Amniotic epithelial cell (primary cell): ENCODE results near the gene SSTR1.
"Not testable (repeated sequence)": the region's sequence is repeated elsewhere in the genome, so short reads cannot be mapped to it uniquely, and the experiment has no call there.

Experiments used
- DNase-seq: peaks from one replicate; pipeline ENCODE4 v3.0.0-alpha.2; 2010; ENCODE audit warnings: low read depth

SSTR1 gene

GRCh38 chr14:38207736-38208617, at the start of gene SSTR1:
TSS of gene SSTR1 (plus strand) at chr14:38207904. CDS start at chr14:38209390, 1,486 bp downstream.
- no peak for DNase-seq

GRCh38 chr14:38158468-38158867, 49.2 kb upstream of the SSTR1 start:
- DNase-seq, result no peak

GRCh38 chr14:38168416-38168815, 39.3 kb upstream of the SSTR1 start:
- no peak for DNase-seq

- DNase-seq, result peak; percentile 9
These were observed 36.5 kb upstream of the SSTR1 start for GRCh38 chr14:38171197-38171596.

- no peak for DNase-seq
These were observed 33.0 kb upstream of the SSTR1 start for GRCh38 chr14:38174711-38175110.

GRCh38 chr14:38175658-38176057, 32.0 kb upstream of the SSTR1 start:
- no peak for DNase-seq

- no peak for DNase-seq
These were observed 31.3 kb upstream of the SSTR1 start for GRCh38 chr14:38176379-38176778.

GRCh38 chr14:38184132-38184531, 23.6 kb upstream of the SSTR1 start:
- no peak for DNase-seq

GRCh38 chr14:38185671-38186070, 22.0 kb upstream of the SSTR1 start:
- no peak for DNase-seq

- DNase-seq, result no peak
These were observed 21.5 kb upstream of the SSTR1 start for GRCh38 chr14:38186216-38186615.

GRCh38 chr14:38187528-38187927, 20.2 kb upstream of the SSTR1 start:
- DNase-seq, result no peak

GRCh38 chr14:38189930-38190726, 17.6 kb upstream of the SSTR1 start:
- DNase-seq, result no peak

- DNase-seq, result not testable (repeated sequence)
These were observed 16.9 kb upstream of the SSTR1 start for GRCh38 chr14:38190846-38191245.

- not testable (repeated sequence) for DNase-seq
These were observed 16.2 kb upstream of the SSTR1 start for GRCh38 chr14:38191491-38191890.

GRCh38 chr14:38197001-38197783, 10.5 kb upstream of the SSTR1 start:
- no peak for DNase-seq

- DNase-seq, result peak; percentile 37
These were observed 9.8 kb upstream of the SSTR1 start for GRCh38 chr14:38197784-38198335.

GRCh38 chr14:38198425-38198824, 9.3 kb upstream of the SSTR1 start:
- no peak for DNase-seq

GRCh38 chr14:38199076-38199475, 8.6 kb upstream of the SSTR1 start:
- DNase-seq, result no peak

- peak; percentile 52 for DNase-seq
These were observed 8.0 kb upstream of the SSTR1 start for GRCh38 chr14:38199739-38200138.

GRCh38 chr14:38201137-38201828, 6.4 kb upstream of the SSTR1 start:
- DNase-seq, result no peak

- DNase-seq, result no peak
These were observed 5.1 kb upstream of the SSTR1 start for GRCh38 chr14:38202444-38203191.
